NCI-H1048 (cell line): ENCODE results near the gene PIK3CD.

Experiments
- DNase-seq: peaks from one replicate; lab custom pipeline; 2025; lab: John Stamatoyannopoulos, UW

Gene PIK3CD

GRCh38 chr1:9651565-9652378, at the start of gene PIK3CD:
Gene PIK3CD (plus strand): TSS chr1:9651731. CDS start chr1:9710456, 58,725 bp downstream.
- no peak for DNase-seq

DNA sequence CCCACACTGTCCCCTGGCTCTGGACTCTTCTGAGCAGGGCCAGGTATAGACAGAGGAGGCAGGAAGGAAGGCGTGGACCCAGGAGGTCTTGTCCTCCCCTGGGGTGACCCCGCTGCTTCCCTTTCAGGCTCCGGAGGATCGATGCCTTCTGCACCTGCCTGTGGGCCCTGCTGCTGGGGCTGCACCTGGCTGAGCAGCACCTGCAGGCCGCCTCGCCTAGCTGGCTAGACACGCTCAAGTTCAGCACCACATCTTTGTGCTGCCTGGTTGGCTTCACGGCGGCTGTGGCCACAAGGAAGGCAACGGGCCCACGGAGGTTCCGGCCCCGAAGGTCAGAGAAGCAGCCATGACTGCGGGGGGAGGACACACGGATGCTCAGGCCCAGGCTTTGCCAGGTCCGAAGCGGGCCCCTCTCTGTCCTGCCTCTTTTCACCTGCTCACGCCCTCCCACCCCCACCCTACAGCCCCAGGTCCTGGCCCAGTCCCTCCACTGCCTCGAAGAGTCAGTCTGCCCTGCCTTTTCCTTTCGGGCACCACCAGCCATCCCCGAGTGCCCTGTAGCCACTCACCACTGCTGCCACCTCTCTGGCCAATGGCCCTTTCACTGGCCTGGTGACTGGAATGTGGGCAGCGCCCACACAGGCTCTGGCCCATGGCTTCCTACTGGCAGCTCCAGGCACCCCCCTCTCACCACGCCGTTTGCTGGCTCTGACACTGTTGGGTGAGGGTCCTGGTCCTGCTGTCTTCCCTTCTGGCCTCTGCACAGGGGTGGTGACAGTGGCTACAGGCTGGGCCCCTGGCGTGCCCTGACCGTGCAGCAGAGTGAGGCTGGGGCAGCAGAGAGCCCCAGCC, 49.4 kb upstream of the PIK3CD start:
- DNase-seq: no peak

DNA sequence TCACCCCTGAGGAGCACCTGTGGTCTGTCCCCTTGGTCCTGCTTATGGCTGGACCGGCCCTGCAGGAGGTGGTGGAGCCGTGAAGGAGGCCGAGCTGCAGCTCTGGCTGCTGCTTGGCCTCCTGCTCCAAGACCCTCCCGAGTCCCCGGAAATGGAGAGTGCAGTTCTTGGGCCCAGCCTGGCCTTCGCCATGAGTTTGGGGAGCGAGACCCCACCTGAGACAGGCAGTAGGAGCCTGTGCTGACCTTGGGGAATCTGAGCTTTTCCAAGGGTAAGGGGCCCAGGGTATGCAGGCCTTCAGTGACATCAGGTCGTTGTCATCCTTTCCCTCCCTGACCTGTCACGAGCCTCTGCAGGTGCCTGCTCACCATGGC, 48.8 kb upstream of the PIK3CD start:
- no peak for DNase-seq

- DNase-seq: no peak
Observed at GRCh38 chr1:9603307-9603706, 48.2 kb upstream of the PIK3CD start.

DNA sequence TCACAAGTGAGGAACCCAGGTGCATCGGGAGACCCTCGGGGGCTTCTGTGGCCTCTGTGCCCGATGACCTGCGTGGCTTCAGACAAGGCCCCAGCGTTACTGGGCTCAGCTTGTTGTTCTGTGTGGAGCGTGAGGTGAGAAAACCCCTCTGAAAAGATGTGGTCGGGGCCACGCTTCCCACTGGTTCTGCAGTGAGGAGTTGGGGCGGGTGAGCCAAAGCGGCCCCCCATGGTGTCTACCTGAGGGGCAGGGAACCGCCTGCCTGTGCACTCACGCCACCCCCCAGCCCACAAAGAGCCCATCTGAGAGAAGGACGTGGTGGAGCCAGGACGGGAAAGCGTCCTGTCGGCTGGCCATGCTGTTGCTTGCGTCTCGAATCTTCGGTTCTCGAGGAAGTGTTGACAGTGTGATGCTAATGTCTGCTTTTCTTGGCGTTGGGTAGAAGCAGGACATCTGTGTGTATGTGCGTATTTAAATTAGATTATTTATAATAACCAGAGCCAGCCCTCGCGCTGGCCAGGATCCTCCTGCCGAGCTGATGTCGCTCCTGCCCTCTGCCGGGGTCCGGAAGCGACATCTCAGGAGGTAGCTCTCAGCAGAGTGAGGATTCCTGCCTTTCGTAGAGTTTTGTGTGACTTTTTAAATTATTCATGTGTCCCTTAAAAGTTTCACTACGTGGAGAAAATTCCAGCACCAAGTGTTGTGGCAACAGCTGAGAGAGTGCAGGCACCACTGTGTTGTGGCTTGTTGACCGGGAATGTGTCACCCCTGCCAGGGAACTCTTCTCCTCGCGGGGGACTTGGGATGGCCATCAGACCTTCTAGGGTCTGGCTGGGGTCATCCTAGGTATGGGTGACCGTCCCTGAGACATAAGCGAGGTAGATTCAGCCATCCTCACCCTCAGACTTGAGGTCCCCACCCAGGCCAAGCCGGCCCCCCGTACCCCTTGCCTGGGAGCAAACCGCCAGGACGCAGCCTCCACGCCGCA, 47.5 kb upstream of the PIK3CD start:
- DNase-seq: no peak

GRCh38 chr1:9604836-9605235, 46.7 kb upstream of the PIK3CD start:
- DNase-seq: no peak

GRCh38 chr1:9605946-9606455, 45.5 kb upstream of the PIK3CD start:
- DNase-seq: no peak

- DNase-seq: no peak
Observed at GRCh38 chr1:9606458-9606857, 45.1 kb upstream of the PIK3CD start.

- no peak for DNase-seq
Observed at GRCh38 chr1:9606948-9607347, 44.6 kb upstream of the PIK3CD start.

DNA sequence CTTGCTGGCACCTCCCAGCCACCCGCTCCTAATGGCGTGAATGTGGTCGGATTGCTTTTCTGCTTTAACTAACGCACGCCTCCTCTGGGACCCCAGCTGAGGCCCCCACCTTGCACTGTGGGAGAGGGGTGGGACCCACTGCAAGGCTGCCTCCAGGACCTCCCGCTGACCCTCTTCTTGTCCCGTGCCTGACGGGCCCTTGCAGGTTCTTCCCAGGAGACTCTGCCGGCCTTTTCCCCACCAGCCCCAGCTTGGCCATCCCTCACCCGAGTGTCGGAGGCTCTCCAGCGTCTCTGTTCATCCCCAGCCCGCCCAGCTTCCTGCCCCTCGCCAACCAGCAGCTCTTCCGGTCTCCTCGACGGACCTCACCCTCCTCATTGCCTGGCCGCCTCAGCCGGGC, 44.2 kb upstream of the PIK3CD start:
- no peak for DNase-seq

DNA sequence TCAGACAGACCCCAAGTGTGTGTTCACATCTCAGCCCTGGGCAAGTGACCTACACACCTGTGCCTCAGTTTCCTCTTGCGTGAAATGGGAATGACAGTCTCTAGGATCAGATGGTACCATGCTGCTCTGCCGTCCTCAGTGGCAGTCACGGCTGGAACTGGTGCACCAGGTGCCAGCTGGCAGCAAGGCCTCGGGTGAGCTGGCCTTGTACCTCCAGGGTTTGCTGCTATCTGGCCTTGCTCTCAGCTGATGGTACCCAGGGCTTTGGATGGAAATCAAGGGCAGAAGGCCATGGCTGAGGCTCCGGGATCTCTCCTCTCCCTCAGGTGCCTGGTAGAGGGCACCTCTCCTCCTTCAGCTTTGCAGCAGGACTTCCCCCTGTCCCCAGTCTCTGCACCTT, 41.5 kb upstream of the PIK3CD start:
- DNase-seq: no peak

DNA sequence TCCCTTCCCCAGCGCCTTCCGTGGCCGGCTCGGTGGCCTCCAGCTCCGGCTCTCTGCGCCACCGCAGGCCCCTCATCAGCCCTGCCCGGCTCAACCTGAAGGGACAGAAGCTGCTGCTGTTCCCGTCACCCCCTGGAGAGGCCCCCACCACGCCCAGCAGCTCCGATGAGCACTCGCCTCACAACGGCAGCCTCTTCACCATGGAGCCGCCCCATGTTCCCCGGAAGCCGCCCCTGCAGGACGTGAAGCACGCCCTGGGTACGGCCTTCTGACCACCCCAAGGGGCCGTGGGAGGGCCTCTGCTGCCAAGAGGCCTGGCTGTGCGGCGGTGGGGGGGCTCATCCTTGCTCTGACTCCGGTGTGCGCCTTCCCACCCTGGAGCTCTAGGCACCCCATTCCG, 41.0 kb upstream of the PIK3CD start:
- DNase-seq: no peak

DNA sequence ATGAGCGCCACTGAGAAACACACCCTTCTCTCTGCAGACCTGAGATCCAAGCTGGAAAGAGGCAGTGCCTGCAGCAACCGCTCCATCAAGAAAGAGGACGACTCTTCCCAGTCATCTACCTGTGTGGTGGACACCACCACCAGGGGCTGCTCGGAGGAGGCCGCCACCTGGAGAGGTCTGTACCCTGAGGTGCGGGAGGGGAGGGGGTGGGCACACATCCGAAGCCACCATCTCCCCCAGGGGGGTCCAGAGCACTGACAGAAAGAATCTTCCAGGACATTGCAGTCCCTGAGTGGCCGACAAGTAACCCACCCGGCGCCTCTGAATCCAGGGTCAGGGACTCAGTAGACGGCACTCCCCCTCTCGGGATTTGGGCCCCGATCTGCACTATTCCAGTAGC, 39.8 kb upstream of the PIK3CD start:
- DNase-seq: no peak

DNA sequence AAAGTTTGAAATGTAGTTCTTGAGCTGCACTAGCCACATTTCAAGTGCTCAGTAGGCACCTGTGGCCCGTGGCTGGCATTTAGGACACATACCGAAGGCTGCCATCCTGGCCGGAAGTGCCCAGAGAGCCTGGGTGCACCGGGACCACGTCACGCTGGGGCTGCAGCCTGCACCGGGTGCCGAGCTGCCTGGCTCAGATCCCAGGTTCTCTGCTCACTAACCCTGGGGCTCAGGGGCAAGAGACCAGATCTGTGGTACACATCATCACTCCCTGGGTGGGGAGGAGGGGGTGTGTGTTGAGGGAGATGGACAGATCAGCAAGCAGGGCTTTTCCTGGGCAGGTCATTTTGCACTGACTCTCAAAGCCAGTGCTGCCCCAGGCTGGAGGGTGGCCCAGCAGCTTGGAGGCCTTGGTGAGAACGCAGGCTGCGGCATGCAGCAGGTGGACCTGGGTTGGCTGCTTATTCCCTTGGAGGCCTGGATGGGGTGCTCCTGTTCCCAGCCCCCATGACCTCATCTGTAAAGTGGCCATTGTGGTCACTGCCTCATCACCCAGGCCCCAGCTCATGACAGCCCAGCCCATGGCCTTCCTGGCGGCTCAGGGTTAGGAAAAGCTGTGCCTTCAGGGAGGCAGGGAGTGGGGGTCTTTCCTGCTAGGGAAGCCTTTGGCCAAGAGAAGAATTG, 39.2 kb upstream of the PIK3CD start:
- DNase-seq: no peak

DNA sequence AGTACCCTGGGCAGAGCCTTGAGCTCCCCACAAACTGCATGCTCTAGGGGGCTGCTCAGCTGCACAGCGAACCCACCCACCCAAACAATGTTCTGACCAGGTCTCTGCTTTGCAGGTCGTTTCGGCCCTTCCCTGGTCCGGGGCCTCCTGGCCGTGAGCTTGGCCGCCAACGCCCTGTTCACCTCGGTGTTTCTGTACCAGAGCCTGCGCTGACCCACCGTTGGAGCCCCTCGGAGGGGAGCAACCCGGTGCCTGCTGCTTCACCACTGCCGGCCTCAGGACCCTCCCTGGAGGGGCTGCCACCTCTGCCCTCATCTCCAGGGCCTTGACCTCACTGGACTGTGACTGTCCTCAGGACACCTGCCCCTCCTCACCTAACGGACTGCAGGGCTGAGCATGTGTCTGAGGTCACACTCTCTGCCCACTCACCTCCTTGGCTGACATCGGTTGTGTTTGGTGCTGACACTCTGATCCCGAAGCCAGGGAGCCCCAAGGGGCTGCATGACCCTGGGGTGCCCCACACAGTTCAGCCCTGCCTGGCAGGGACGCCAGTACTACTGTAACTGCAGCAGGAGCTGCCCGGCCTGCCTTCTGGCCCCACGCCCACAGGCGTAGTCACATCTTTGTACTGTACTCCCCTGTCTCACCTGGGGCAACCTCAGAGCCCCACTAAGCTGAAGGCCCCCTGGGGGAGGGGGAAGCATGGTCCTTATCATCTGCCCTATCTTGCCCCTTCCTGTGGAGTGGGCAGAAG, 38.5 kb upstream of the PIK3CD start:
- DNase-seq: no peak

- no peak for DNase-seq
Observed at GRCh38 chr1:9613625-9614299, 37.8 kb upstream of the PIK3CD start.

GRCh38 chr1:9615316-9616063, 36.0 kb upstream of the PIK3CD start:
- DNase-seq: no peak

GRCh38 chr1:9618909-9619679, 32.4 kb upstream of the PIK3CD start:
- no peak for DNase-seq
